ENCODE data around the gene SIRT1.
"Not testable (repeated sequence)": the region's sequence is repeated elsewhere in the genome, so short reads cannot be mapped to it uniquely, and the experiment has no call there.

The SIRT1 gene

DNA sequence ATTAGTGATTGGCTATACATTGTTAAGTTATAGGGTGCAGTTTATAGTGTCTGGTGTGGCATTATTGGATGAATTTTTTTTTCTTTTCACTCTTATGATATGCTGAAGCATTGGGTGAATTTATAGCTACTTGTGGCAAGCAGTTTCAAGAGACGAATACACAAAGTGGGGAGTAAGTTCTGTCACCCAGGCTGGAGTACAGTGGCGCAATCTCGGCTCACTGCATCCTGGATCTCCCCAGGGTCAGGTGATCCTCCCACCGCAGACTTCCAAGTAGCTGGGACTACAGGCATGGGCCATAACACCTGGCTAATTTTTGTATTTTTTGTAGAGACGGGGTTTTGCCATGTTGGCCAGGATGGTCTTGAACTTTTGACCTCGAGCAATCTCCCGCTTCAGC lies 6.3 kb upstream of the SIRT1 start:
- DNase-seq: no peak

DNA sequence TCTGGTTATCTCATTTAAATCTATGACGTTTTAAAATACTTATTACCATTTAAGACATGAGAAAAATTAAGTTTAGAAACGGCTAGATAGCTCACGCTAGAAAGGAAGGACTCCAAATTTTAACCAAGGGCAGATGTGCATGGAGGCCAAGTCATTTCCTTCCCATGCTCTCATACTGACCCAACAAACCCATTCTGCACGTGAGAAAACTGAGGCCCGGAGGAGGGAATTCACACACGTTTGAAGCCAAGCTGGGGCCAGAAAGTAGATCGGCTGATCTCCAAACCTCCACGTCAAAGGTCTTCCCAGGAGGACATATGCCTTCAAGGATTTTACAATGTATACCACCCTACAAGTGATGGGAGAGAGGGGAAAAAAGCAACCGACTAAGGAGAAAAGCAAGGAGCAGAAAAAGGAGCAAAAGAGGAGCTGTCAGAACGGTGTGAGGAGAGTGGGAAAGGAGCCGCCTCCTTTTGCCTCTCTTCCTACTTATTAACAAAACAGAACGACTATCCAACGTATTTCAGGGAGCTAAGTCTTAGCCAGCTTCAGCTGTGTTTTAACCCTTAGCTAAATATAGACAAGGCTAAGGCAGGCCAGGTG lies 645 bp upstream of the SIRT1 start:
- DNase-seq: no peak

DNA sequence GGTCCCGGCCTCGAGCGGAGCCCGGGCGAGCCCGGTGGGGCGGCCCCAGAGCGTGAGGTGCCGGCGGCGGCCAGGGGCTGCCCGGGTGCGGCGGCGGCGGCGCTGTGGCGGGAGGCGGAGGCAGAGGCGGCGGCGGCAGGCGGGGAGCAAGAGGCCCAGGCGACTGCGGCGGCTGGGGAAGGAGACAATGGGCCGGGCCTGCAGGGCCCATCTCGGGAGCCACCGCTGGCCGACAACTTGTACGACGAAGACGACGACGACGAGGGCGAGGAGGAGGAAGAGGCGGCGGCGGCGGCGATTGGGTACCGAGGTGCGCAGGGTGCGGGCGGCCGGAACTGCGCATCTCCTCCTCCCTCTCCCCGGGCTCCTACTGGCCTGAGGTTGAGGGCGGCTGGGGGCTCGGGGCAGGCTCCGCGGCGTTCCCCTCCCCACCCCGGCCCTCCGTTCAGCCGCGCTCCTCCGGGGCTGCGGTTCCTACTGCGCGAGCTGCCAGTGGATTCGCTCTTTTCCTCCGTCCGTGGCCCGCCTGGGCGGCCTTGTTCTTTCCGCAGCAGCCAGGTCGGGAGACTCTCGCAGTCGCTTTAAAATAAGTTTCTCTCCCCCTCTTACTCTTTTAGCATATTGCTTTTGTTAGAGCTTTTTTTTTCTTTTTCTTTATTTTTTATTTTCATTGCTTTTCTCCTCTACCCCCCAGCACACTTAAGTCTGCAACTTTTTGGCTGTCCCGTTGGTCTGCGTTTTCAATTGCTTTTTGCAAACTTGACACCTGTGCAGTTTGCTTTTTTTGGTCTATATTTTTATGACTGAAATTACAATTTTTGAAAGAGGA lies 600 bp downstream of the SIRT1 start:
- DNase-seq: peak; percentile 79 to 80

DNA sequence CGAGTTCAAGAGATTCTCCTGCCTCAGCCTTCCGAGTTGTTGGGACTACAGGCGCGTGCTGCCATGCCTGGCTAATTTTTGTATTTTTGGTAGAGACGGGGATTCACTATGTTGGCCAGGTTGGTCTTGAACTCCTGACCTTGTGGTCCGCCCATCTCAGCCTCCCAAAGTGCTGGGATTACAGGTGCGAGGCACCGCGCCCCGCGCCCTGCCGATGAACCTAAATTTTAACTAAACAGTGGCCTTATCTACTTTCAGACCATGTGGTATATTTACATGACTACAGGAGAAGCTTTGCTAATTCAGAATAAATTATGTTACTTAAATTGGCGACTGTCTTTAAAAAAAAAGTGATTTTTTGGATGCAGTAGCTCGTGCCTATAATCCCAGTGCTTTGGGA lies 9.2 kb downstream of the SIRT1 start:
- no peak for DNase-seq

DNA sequence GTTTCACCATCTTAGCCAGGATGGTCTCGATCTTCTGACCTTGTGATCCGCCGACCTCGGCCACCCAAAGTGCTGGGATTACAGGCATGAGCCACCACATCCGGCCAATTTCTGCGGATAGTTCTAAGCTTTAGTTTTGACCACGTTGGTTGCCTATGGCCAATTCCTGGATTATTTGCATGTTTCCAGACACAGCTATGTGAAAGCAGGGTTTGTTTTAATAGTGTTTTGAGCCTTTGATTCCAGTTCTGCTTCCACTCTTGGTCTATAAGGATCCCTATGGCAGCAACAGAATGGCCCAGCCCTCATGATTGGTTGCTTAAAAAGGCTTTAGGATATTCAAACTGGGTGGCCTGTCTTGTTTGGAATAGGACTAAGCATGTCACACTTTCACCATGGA lies 19.1 kb downstream of the SIRT1 start:
- no peak for DNase-seq

DNA sequence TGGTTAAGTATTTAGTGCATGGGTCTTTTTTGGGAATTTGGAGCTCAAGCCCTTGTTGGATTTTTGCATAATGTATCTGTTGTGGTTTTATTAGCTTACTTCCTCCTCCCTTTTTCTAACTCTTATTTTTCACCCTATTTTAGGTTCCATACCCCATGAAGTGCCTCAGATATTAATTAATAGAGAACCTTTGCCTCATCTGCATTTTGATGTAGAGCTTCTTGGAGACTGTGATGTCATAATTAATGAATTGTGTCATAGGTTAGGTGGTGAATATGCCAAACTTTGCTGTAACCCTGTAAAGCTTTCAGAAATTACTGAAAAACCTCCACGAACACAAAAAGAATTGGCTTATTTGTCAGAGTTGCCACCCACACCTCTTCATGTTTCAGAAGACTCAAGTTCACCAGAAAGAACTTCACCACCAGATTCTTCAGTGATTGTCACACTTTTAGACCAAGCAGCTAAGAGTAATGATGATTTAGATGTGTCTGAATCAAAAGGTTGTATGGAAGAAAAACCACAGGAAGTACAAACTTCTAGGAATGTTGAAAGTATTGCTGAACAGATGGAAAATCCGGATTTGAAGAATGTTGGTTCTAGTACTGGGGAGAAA lies 28.0 kb downstream of the SIRT1 start:
- no peak for DNase-seq

DNA sequence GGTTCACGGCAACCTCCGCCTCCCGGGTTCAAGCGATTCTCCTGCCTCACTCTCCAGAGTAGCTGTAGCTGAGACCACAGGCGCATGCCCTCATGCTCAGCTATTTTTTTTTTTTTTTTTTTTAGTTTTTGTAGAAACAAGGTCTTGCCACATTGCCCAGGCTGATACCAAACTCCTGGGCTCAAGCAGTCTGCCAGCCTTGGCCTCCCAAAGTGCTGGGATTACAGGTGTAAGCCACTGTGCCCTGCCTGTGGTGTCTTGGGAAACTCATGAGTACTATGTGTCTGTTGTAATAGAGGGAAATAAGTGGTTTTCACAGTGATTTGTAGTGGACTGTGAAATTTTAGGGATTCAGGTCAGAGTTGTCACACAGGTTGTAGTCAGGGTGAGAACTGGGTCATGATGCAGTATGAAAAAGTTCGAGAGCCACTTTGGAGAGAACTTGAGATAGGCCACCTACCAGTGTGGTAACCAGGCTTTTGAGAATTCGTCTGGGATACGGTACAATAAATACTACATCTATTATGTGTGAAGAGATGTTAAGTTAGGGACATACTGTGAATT lies 30.4 kb downstream of the SIRT1 start:
- DNase-seq: no peak

DNA sequence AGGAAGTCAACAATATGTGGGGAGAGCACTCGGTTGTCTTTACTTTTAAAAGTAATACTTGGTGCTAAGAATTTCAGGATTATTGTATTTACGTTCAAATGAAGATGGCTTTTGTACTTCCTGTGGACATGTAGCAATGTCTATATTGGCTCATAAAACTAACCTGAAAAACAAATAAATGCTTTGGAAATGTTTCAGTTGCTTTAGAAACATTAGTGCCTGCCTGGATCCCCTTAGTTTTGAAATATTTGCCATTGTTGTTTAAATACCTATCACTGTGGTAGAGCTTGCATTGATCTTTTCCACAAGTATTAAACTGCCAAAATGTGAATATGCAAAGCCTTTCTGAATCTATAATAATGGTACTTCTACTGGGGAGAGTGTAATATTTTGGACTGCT lies 32.7 kb downstream of the SIRT1 start:
- no peak for DNase-seq

DNA sequence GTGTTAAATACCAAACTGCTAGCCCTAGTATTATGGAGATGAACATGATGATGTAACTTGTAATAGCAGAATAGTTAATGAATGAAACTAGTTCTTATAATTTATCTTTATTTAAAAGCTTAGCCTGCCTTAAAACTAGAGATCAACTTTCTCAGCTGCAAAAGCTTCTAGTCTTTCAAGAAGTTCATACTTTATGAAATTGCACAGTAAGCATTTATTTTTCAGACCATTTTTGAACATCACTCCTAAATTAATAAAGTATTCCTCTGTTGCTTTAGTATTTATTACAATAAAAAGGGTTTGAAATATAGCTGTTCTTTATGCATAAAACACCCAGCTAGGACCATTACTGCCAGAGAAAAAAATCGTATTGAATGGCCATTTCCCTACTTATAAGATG lies 33.2 kb downstream of the SIRT1 start:
- no peak for DNase-seq

DNA sequence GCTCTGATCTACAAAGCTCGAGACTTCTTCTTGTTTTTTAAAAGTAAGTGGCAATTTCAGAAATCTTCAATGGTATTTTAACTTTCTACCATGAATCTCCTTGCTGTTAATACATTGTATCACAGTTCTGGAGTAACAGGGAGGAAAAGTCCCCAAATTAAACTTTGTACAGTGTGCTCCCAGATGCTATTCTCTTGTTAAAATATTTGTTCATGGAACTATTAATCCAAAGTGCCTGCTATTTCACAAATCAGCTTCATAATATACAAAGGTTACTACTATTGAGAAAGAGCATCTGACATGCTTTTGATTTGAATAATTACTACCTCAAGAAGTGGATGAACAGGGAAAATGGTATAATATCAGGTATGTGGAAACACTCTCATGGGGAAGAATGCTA lies 36.6 kb downstream of the SIRT1 start:
- DNase-seq: no peak

DNA sequence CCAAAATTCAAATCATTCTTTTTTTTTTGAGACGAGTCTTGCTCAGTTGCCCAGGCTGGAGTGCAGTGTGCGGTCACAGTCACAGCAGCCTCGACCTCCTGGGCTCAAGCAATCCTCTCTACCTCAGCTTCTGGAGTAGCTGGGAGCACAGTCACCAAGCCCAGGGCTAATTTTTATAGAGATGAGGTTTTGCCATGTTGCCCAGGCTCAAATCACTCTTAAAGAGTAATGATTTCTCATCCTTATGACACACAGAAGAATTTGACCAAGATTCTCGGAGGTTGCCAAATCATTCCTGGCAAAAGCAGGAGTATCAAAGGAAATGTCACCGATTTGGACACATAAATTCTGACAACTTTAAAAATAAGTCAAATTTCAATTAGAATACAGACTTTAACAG lies 39.1 kb downstream of the SIRT1 start:
- no peak for DNase-seq

DNA sequence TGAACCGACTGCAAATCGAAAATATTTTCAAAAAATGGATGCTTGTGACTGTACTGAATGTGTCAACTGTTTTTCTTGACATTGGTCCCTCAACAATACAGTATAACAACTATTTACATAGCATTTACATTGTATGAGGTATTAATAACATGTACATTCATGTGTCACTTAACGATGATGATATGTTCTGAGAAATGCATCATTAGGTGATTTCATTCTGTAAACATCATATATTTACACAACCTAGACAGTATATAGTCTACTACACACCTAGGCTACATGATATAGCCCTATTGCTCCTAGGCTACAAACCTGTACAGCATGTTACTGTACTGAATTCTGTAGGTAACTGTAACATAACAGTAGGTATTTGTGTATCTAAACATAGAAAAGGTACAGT lies 39.7 kb downstream of the SIRT1 start:
- no peak for DNase-seq

DNA sequence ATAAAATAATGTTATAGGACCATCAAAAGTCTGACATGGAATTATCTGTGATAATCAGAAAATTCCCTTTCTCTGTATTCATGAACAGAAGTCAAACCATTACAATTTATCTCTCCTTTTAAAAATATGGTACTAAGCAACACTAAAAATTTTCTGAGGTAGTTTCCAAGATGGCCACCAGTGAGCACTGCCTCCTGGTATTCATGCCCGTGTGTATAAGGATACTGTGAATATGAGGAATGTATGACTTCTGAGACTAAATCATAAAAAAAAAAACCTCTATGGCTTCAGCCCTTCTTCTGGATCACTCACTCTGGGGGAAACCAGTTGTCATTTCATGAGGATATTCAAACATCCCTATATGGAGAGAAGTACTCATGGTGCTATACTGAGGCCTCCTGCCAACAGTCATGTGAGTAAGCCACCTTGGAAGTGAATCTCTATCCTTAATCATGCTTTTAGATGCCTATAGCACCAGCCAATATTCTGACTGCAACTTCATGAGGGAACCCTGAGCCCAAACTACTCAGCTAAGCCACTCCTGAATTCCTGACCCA lies 41.1 kb downstream of the SIRT1 start:
- DNase-seq: no peak

DNA sequence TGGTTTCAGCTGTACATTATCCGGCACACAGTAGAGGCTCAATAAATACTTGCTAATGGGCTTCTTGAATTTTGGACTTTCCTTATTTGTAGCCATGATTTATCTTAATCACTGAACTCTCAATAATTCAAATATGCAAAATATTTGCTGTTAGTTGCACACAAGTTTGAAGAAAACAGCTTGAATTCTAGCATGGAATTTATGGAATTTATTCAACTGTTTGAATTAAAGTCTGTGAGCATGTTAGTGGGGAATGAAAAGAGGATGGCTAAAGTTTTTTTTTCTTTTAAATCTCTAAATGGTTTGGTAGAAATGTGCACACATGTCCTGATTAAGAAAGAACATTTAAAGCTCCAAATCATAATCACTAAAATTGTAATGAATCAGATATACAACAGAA lies 42.5 kb downstream of the SIRT1 start:
- DNase-seq: no peak

DNA sequence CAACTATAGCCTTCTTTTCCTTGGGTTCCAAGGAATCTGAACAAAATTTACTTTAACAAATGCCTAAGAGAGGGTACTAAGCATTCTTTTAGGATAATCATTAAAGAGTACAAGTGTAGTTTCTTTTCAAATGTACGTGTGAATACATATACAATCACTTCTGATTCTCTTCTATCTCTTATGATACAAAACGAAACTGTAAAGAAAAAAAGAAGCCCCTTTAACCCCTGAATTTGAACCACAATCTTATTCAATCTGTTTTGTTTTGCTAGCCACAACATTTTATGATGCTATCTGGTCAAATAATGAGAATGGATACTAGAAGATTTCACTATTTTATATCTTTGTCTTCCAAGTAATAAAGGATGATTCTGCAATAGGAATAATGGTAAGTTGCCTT lies 48.7 kb downstream of the SIRT1 start:
- no peak for DNase-seq

DNA sequence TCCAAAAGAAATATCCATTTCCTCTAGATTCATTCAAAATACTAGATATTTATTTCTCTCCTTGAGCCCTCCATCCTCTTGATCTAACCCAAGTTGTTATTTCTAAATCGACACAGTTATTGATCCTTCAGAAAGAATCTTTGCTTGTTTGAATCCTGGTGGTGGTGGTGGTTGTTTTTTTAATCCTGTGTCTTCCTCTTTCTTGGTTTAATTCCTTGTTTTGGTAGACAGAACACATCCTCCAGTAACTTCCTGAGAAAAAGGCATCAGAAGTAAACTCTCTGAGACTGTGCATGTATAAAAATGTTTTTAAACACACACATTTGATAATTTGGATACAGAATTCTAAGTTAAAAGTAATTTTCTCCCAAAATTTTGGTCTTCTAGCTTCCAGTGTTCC lies 49.9 kb downstream of the SIRT1 start:
- no peak for DNase-seq

DNA sequence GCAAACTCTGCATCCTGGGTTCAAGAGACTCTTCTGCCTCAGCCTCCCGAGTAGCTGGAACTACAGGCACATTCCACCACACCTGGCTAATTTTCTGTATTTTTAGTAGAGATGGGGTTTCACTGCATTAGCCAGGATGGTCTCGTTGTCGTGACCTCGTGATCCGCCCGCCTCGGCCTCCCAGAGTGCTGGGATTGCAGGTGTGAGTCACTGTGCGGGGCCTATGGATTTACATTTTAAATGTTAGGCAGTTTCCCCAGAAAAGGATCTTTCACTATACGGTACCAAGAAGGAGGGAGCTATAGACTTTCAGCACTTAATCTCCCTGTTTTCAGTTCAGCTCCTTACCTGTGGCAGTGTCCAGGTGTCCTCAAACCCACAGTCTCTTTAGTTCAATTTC lies 50.8 kb downstream of the SIRT1 start:
- no peak for DNase-seq

DNA sequence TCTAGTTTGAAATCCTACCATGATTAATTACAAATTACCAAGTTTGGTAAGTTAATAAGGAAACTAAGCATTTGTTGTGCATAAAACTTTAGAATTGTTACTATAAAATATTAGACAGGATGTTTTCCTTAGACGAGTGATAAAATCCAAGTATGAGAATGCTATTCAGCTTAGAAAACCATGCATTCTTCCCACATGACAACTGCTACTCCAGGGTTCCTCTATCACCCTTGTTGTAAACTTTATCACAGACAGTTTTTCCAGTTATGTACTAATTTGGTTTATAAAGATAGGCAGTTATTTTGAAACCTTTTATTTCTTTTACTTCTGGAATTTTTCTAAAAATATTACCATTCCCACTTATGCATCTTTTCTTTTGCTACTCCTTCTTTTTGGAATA lies 52.0 kb downstream of the SIRT1 start:
- no peak for DNase-seq

DNA sequence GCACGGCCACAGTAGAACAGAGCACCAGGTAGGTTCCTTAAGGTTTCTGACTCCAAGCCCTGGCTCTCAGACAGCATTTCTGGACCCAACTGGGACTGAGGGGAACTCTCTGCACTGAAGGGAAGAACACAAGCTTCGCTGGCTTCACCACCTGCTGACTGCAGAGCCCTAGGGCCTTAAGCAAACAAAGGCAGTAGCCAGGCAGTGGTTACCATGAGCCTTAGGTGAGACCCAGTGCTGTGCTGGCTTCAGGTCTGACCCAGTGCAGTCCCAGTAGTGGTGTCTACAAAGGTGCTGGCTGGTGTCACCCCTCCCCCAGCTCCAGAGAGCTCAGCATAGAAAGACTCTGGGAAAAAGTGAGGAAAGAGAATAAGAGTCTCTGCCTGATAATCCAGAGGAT lies 59.5 kb downstream of the SIRT1 start:
- DNase-seq: no peak

DNA sequence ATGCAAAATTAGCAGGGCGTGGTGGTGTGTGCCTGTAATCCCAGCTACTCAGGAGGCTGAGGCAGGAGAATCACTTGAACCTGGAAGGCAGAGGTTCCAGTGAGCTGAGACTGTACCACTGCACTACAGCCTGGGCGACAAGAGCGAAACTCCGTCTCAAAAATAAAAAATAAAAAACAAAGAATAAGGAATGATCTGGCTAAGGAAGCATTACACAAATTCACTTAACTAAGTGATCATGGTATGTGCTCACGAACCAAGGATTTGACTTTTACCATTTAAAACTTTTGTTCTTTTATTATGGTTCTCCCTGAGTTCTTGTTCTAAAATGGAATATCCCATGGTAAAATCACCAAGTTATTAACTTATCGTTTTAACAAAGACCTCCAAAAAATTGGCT lies 71.2 kb downstream of the SIRT1 start:
- DNase-seq: no peak

DNA sequence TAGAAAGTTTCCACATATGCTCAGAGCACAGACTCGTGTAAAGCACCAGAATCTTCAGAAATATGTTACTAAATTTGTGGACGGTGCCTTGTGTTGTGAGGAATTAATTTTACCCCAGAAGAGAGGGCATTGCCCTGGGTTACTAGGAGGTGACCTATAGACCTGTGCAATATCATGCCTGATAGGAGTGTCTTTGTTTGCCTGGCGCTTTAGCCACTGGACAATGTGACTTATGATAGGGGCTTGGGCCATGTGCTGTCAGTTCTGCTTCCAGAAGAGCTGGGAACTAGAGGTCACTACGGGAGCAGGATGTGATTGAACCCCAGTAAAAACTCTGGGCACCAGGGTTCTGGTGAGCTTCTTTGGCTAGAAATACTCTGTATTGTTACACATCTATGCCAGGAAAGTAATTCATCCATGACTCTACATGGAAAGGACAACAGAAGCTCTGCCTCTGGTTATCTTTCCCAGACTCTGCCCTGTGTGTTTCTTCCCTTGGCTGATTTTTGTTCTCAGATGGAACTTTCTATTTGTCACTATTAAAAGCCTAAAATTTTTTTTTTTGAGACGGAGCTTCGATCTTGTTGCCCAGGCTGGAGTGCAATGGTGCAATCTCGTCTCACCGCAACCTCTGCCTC lies 75.5 kb downstream of the SIRT1 start:
- no peak for DNase-seq

DNA sequence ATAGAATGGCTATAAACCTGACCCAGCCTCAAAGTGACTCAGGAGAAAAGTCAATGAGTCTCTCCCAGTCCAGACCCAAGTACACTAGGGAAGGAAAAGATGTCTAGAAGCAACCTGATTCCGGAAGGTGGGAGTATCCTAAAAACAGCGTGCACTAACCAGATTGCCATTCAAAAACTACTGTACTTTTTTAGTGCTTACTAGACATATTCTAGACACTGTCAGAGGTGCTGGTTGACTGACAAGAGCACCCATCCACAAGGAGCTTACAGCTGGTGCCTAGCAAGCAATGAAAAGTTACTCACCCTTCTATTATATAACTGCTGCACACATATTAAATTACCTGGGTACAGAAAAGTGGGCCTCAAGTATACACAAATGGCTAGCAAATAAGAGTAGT lies 81.0 kb downstream of the SIRT1 start:
- no peak for DNase-seq

DNA sequence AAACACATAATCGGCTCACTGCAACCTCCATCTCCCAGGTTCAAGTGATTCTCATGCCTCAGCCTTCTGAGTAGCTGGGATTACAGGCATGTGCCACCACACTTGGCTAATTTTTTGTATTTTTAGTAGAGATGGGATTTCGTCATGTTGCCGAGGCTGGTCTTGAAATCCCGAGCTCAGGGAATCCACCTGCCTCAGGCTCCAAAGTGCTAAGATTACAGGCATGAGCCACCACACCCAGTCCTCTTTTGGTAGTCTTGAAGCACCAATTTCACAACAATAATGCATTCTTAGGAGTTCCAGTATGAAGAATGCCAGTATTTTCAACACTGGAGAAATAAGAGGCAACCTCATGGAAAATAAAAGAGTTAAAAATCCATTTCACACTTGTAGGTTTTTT lies 81.6 kb downstream of the SIRT1 start:
- DNase-seq: not testable (repeated sequence)
